Type B pancreatic cell (in vitro differentiated cells): ENCODE data around the gene LITAF. TPM values are rescaled to one million over a fixed set of nuclear protein-coding genes. Genes with fewer than 3 reads are reported as not detected.

ENCODE experiments used
- DNase-seq: peaks from one replicate; pipeline ENCODE4 v3.0.0; 2021; ENCODE audit warnings: mixed read lengths; ENCODE audit not compliant: unreplicated experiment; ENCODE audit errors: extremely low spot score
- H3K27ac Mint-ChIP-seq: 2 replicates; pipeline ENCODE4 v1.8.0; 2021; ENCODE audit warnings: mild to moderate bottlenecking, mixed read lengths
- H3K27me3 Mint-ChIP-seq: 2 replicates; pipeline ENCODE4 v1.8.0; 2021; ENCODE audit warnings: mixed read lengths
- H3K36me3 Mint-ChIP-seq: 2 replicates; pipeline ENCODE4 v1.8.0; 2021; ENCODE audit warnings: mixed read lengths
- H3K4me1 Mint-ChIP-seq: one replicate; pipeline ENCODE4 v1.8.0; 2021; ENCODE audit warnings: mixed read lengths; ENCODE audit not compliant: unreplicated experiment
- H3K4me3 Mint-ChIP-seq: 2 replicates; pipeline ENCODE4 v1.8.0; 2021; ENCODE audit warnings: mild to moderate bottlenecking, mixed read lengths
- H3K9me3 Mint-ChIP-seq: 2 replicates; pipeline ENCODE4 v1.8.0; 2021; ENCODE audit warnings: mixed read lengths
- CTCF ChIP-seq: fragments of 200-600 bp; sonication (generic); conservative IDR thresholded peaks from 2 replicates; pipeline ENCODE4 v1.5.0; 2021; ENCODE audit warnings: antibody characterized with exemption, mild to moderate bottlenecking
- total RNA-seq: library from RNA; stranded (reverse); gene quantifications from 2 replicates; pipeline ENCODE4 v1.2.1, GENCODE V29; 2021; ENCODE audit warnings: low replicate concordance

LITAF gene
- total RNA-seq, 1 donor from 2014 or later = 49.8 TPM

GRCh38 chr16:11550791-11551498 is 35.8 kb downstream of the LITAF start:
- H3K9me3 Mint-ChIP-seq = peaks cover 5% of the 10 kb centered on the region
- H3K27ac Mint-ChIP-seq = no peak overlapping the region
- peaks cover 42% of the 10 kb centered on the region for H3K36me3 Mint-ChIP-seq
- no peak for DNase-seq
- no peak for TF ChIP-seq CTCF
- peaks cover 5% of the 10 kb centered on the region for H3K4me1 Mint-ChIP-seq
- H3K27me3 Mint-ChIP-seq = no peaks in the 10 kb centered on the region
- no peak overlapping the region for H3K4me3 Mint-ChIP-seq

DNA sequence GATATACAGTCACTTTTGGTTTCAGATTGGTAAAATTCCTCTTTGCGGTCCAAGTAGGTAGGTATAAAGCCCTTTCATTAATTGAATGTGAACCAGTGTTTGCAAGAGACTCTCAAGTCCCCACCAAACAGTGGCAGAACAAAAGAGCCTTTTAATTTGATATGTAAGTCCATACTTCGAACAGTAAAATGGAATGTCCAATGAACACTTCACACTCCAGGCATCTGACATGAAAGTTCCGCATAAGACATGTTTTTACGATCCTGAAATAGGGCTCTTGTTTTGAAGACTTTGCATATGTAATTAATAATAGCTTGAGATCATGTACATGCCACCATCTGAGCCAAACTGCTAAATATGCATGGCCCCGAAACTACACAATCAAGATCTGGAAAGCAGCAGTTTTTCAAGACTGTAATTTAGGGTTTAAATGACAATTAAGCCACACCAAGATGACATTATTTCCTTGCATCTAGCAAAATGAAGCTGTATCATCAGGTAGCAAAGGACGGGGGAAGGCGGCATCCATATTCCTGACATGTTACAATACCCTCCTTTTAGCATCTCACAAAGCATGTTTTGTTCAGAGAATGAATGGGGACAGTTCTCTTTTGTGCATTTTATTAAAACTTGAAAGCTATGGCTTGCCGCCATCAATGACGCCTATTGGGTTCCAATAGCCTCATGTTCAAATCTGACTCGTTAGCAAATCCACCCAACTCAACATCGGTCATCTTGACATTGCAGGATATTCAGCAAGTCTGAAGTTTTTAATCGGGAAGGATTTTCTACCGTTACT is 39.4 kb downstream of the LITAF start:
- H3K27me3 Mint-ChIP-seq = no peaks in the 10 kb centered on the region
- peaks cover 8% of the 10 kb centered on the region for H3K9me3 Mint-ChIP-seq
- H3K4me1 Mint-ChIP-seq = peaks cover 10% of the 10 kb centered on the region
- no peak overlapping the region for H3K27ac Mint-ChIP-seq
- no peak for TF ChIP-seq CTCF
- DNase-seq = no peak
- no peak overlapping the region for H3K4me3 Mint-ChIP-seq
- peaks cover 38% of the 10 kb centered on the region for H3K36me3 Mint-ChIP-seq

DNA sequence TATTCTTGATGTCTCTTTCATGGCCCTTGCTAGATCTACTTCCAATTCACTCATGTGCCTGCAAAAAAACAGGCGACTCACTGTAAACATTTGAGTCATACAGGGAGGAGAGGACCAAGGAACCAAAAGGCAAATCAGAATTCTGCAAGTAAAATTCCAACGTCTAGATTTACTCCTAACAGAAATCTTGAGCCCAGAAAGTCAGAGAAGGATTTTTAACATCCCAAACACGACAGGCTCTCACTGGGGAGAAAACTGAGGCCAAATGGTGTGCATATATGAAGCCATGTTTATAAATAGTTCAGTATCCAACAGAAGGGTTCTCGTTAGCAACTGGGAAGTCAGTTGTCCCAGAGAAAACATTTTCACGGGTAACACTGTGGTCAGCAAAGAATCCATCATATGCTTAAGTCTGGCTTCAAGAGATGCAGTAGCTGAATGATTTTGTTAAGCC is 40.1 kb downstream of the LITAF start:
- Mint-ChIP-seq H3K4me3 (no peak overlapping the region), H3K36me3 (peaks cover 37% of the 10 kb centered on the region), H3K4me1 (peaks cover 8% of the 10 kb centered on the region), H3K9me3 (peaks cover 8% of the 10 kb centered on the region), H3K27ac (no peak overlapping the region), H3K27me3 (no peaks in the 10 kb centered on the region)
- no peak for TF ChIP-seq CTCF
- DNase-seq = no peak

DNA sequence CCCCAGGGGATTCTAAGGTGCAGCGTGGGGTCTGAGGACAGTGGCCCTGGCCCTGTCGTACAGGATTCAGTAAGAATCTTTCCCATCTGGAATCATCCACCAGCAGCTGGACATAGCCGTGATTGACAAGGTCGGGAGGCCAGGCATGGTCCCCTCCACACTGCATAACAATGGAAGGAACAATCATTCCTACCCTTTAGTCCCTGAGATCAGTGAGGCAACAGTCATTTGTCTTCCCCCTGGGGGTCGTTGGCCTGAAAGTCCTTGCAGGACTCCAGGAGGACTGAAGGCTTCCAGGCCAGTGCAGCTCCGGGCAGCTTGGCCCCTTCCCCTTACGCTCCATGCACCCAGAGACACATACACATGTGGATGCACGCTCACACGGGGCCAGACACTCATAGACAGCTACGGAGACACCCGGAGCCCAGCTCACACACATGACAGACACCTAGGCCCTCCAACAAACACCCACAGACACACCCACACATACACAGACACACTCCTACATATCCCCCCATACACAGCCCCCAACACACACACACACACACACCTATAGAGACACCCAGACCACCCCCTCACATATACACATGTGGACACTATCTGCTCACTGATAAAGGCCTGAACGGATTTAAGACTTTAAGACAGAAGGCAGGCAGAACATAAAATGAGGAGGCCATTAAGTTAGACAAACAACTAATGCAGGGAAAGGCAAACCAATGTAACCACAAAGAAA is 42.9 kb downstream of the LITAF start:
- H3K4me1 Mint-ChIP-seq = peaks cover 8% of the 10 kb centered on the region
- H3K27me3 Mint-ChIP-seq = no peaks in the 10 kb centered on the region
- TF ChIP-seq CTCF = no peak
- H3K36me3 Mint-ChIP-seq = peaks cover 15% of the 10 kb centered on the region
- peaks cover 4% of the 10 kb centered on the region for H3K9me3 Mint-ChIP-seq
- no peak for DNase-seq
- no peak overlapping the region for H3K27ac Mint-ChIP-seq
- no peak overlapping the region for H3K4me3 Mint-ChIP-seq

DNA sequence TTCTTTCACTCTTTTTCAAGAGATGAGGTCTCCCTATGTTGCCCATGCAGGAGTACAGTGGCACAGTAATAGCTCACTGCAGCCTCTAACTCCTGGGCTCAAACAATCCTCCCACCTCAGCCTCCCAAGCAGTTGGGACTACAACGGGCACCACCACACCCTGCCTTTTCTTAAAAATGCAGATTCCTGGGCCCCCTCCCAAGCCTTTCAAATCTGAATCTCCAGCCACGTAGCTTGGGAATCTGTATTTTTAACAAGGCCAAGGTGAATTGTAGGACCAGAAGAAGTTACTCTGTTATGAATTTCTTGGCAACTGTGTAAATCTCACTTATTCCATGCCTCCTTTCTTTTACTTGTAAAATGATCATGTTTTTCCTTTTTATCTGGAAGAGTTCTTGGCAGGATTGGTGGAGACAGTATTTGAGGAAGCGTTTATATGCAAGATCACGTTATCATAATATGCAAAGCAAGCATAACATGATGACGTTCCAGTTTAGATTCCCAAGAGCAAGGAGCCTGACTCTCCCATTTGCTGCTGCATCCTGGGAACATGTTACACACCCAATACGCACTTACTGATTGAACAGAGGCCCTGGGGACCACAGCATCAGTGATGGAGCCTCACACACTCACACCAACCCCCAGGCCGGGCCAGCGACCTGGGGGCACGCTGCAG is 44.5 kb downstream of the LITAF start:
- peaks cover 4% of the 10 kb centered on the region for H3K9me3 Mint-ChIP-seq
- TF ChIP-seq CTCF = no peak
- no peak overlapping the region for H3K4me3 Mint-ChIP-seq
- peaks cover 8% of the 10 kb centered on the region for H3K4me1 Mint-ChIP-seq
- no peak overlapping the region for H3K27ac Mint-ChIP-seq
- H3K27me3 Mint-ChIP-seq = no peaks in the 10 kb centered on the region
- DNase-seq = no peak
- H3K36me3 Mint-ChIP-seq = peaks cover 9% of the 10 kb centered on the region
